Heart left ventricle (tissue), 13 donors: ENCODE measurements around the gene UPP1.

ENCODE experiments used
- CTCF ChIP-seq, 12 donors: fragments of 200-600 bp; sonication (generic) in 4 of 12; IDR thresholded peaks; one replicate each; pipeline versions ENCODE4 v1.5.0 to v1.8.0; 2018 to 2022; ENCODE audit warnings: antibody characterized with exemption in 12 of 12, mild to moderate bottlenecking in 5 of 12
- POLR2A ChIP-seq, 2 donors: fragments of 450-650 bp; IDR thresholded peaks; one replicate each; pipeline ENCODE4 v1.6.1; 2017; ENCODE audit warnings: antibody characterized with exemption in 2 of 2, mild to moderate bottlenecking in 2 of 2, moderate library complexity in 2 of 2
- donor health status: ischemic (EF 13 %, LVEDD 7.1; RV severe dilation, severe dysfunction).
- donor health status: DM: no; HTN: yes; CAD: no.
- donor health status: DM: no; HTN: no; CAD: no.
- donor health status: ischemic (EF 25% LVEDD 6.9; RV normal size, moderate dysfunction).
- donor health status: ischemic (EF 25% LVEDD 5.7; RV mildly dilated, moderate dysfunction).
- donor health status: ischemic (EF 35%, LVEDD 5.7; RV mildly dilated, moderate dysfunction).
- donor health status: nonischemic (EF 11% LVEDD 7.7; RV severe dilation, severe dysfunction).
- donor health status: DM: yes; HTN: yes; CAD: no.
- donor health status: PGD.
- donor health status: ischemic (EF 29% LVEDD 5.4; RV normal size, mild dysfunction).
- donor health status: nonischemic (EF 23%, LVEDD 6.1; RV moderate dilation, normal function).

GRCh38 chr7:48099781-48100180, 10.7 kb downstream of the UPP1 start:
- TF ChIP-seq CTCF (IDR thresholded peaks at IDR 0.05) = no peak
- no peak for TF ChIP-seq POLR2A (IDR thresholded peaks at IDR 0.05)
